22Rv1 (cell line): ENCODE results near the gene MAP3K20.

Experiments used
- CTCF ChIP-seq: fragments of 450-650 bp; IDR thresholded peaks from 2 replicates; pipeline ENCODE4 v1.5.1; 2017; ENCODE audit warnings: mild to moderate bottlenecking
- ZFX ChIP-seq: fragments of 450-650 bp; IDR thresholded peaks from 2 replicates; pipeline ENCODE4 v1.6.1; 2017; ENCODE audit warnings: antibody characterized with exemption, borderline replicate concordance

GRCh38 chr2:173221132-173221695 is 145.6 kb downstream of the MAP3K20 start:
- no peak for TF ChIP-seq CTCF
- no peak for TF ChIP-seq ZFX
